Choroid plexus epithelial cell (primary cell): ENCODE data around the gene RFTN2.

ENCODE experiments used
- DNase-seq: peaks from one replicate; pipeline ENCODE4 v3.0.0-alpha.2; 2010; ENCODE audit warnings: low read depth
- H3K4me3 ChIP-seq: 2 replicates; pipeline ENCODE4 v1.5.1; 2011; ENCODE audit warnings: low read depth, mild to moderate bottlenecking, control low read depth, low read length, moderate library complexity
- TF ChIP-seq, protein P1 (sequence below): conservative IDR thresholded peaks from 2 replicates; pipeline ENCODE4 v1.5.1; 2011; ENCODE audit warnings: low read depth, mild to moderate bottlenecking, control low read depth, inconsistent platforms, low read length, moderate library complexity

Gene RFTN2

GRCh38 chr2:197577446-197577845, 97.9 kb downstream of the RFTN2 start:
- TF ChIP-seq, protein P1, sequence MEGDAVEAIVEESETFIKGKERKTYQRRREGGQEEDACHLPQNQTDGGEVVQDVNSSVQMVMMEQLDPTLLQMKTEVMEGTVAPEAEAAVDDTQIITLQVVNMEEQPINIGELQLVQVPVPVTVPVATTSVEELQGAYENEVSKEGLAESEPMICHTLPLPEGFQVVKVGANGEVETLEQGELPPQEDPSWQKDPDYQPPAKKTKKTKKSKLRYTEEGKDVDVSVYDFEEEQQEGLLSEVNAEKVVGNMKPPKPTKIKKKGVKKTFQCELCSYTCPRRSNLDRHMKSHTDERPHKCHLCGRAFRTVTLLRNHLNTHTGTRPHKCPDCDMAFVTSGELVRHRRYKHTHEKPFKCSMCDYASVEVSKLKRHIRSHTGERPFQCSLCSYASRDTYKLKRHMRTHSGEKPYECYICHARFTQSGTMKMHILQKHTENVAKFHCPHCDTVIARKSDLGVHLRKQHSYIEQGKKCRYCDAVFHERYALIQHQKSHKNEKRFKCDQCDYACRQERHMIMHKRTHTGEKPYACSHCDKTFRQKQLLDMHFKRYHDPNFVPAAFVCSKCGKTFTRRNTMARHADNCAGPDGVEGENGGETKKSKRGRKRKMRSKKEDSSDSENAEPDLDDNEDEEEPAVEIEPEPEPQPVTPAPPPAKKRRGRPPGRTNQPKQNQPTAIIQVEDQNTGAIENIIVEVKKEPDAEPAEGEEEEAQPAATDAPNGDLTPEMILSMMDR, result no peak
- H3K4me3 ChIP-seq, result no peak overlapping the region
- DNase-seq, result no peak

- peak; percentile 96 for DNase-seq
Measured at GRCh38 chr2:197576631-197577030, 98.8 kb downstream of the RFTN2 start.

GRCh38 chr2:197575987-197576386, 99.4 kb downstream of the RFTN2 start:
- H3K4me3 ChIP-seq, result no peak overlapping the region
- peak; percentile 90 for DNase-seq
- TF ChIP-seq, protein P1, result no peak

More at GRCh38 chr2:197576631-197577030, 98.8 kb downstream of the RFTN2 start:
- H3K4me3 ChIP-seq, result no peak overlapping the region
- TF ChIP-seq, protein P1, result no peak

DNA sequence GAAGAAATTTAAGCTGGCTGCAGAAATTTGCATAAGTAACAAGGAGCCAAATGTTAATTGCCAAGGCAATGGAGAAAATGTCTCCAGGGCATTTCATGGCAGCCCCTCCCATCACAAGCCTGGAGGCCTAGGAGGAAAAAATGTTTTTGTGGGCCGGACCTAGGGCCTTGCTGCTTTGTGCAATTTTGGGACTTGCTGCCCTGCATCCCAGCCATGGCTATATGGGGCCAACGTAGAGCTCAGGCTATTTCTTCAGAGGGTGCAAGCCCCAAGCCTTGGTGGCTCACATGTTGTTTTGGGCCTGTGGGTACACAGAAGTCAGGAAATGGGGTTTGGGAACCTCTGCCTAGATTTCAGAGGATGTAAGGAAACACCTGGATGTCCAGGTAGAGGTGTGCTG, 101.8 kb downstream of the RFTN2 start:
- TF ChIP-seq, protein P1, result no peak
- no peak overlapping the region for H3K4me3 ChIP-seq
- no peak for DNase-seq

- DNase-seq, result peak; percentile 57
- no peak overlapping the region for H3K4me3 ChIP-seq
- TF ChIP-seq, protein P1, result no peak
Measured at GRCh38 chr2:197571627-197572271, 103.6 kb downstream of the RFTN2 start.

- DNase-seq, result no peak
- TF ChIP-seq, protein P1, result no peak
- H3K4me3 ChIP-seq, result no peak overlapping the region
Measured at GRCh38 chr2:197560146-197560665, 115.2 kb downstream of the RFTN2 start.

- DNase-seq, result no peak
- no peak overlapping the region for H3K4me3 ChIP-seq
- TF ChIP-seq, protein P1, result no peak
Measured at GRCh38 chr2:197559681-197560080, 115.7 kb downstream of the RFTN2 start.
